Measurements from ENCODE around the gene SRSF7. TPM values are rescaled to one million over a fixed set of nuclear protein-coding genes. Genes with fewer than 3 reads are reported as not detected.
A peak's percentile ranks its signal among the peaks of the same experiment; 100 is the strongest.

Gene SRSF7
- total RNA-seq, 4 donors from 2014 or later: 21.5 to 51.4 (median 34.1) TPM

- peaks cover 0 to 5% of the 10 kb centered on the region in 2 donors for H3K36me3 ChIP-seq
- H3K4me3 ChIP-seq: no peak overlapping the region
- peak; percentile 79 to 90 for DNase-seq
- in situ Hi-C loops (cut with MboI; ENCODE audit: low sequenced_read_pairs in 4 of 4): no loop called here
- no peaks in the 10 kb centered on the region for H3K9me3 ChIP-seq
- peak overlapping the region; percentile 76 to 90 (median 88) for H3K27ac ChIP-seq
- peak; percentile 85 to 88 for ATAC-seq
- H3K27me3 ChIP-seq: no peaks in the 10 kb centered on the region
- TF ChIP-seq POLR2A (IDR thresholded peaks at IDR 0.05) (no peak), CTCF (IDR thresholded peaks at IDR 0.05 in 4 of 5, conservative IDR thresholded peaks at IDR 0.05 in 1 of 5) (no peak)
- peaks cover 29 to 32% of the 10 kb centered on the region in 2 donors for H3K4me1 ChIP-seq
- intact Hi-C loops (cut with DNase I; ENCODE audit: low total_unique reads): loop anchor here (2.0 to 10.0 kb wide), 6 partner anchors 28 to 408 kb away; partner anchors contain the start of genes ATL2, GALM, HNRNPLL and SRSF7
Measured at GRCh38 chr2:38723173-38723572, 28.0 kb downstream of the SRSF7 start.

- DNase-seq: peak; percentile 18 to 75
- H3K4me1 ChIP-seq: peaks cover 29 to 32% of the 10 kb centered on the region in 2 donors
- in situ Hi-C loops (cut with MboI; ENCODE audit: low sequenced_read_pairs in 4 of 4) (no loop called here), intact Hi-C loops (cut with DNase I; ENCODE audit: low total_unique reads) (loop anchor here (2.0 to 10.0 kb wide), 6 partner anchors 28 to 408 kb away; partner anchors contain the start of genes ATL2, GALM, HNRNPLL and SRSF7)
- TF ChIP-seq POLR2A (IDR thresholded peaks at IDR 0.05): no peak
- no peak for TF ChIP-seq CTCF (IDR thresholded peaks at IDR 0.05 in 4 of 5, conservative IDR thresholded peaks at IDR 0.05 in 1 of 5)
- H3K27ac ChIP-seq: peak overlapping the region; percentile 76 to 90 (median 88)
- no peaks in the 10 kb centered on the region for H3K9me3 ChIP-seq
- H3K36me3 ChIP-seq: peaks cover 0 to 5% of the 10 kb centered on the region in 2 donors
- no peaks in the 10 kb centered on the region for H3K27me3 ChIP-seq
- ATAC-seq: peak; percentile 6 to 62
- no peak overlapping the region for H3K4me3 ChIP-seq
Measured at GRCh38 chr2:38722271-38723061, 28.7 kb downstream of the SRSF7 start.

GRCh38 chr2:38720613-38721241, 30.4 kb downstream of the SRSF7 start:
- Histone ChIP-seq H3K27ac (peak overlapping the region; percentile 76 to 90 (median 88)), H3K4me3 (no peak overlapping the region), H3K4me1 (peaks cover 29 to 32% of the 10 kb centered on the region in 2 donors), H3K36me3 (peaks cover 0 to 5% of the 10 kb centered on the region in 2 donors), H3K27me3 (no peaks in the 10 kb centered on the region), H3K9me3 (no peaks in the 10 kb centered on the region)
- intact Hi-C loops (cut with DNase I; ENCODE audit: low total_unique reads) (loop anchor here (5.0 to 10.0 kb wide), 3 partner anchors 53 to 406 kb away; partner anchors contain the start of genes GALM and HNRNPLL), in situ Hi-C loops (cut with MboI; ENCODE audit: low sequenced_read_pairs in 4 of 4) (no loop called here)
- DNase-seq: peak; percentile 79 to 88
- peak; percentile 76 to 91 for ATAC-seq
- TF ChIP-seq POLR2A (IDR thresholded peaks at IDR 0.05) (no peak), CTCF (IDR thresholded peaks at IDR 0.05 in 4 of 5, conservative IDR thresholded peaks at IDR 0.05 in 1 of 5) (no peak)

GRCh38 chr2:38719706-38720105, 31.5 kb downstream of the SRSF7 start:
- H3K4me3 ChIP-seq: no peak overlapping the region
- ATAC-seq (no peak), DNase-seq (no peak)
- peaks cover 29 to 32% of the 10 kb centered on the region in 2 donors for H3K4me1 ChIP-seq
- peaks cover 0 to 5% of the 10 kb centered on the region in 2 donors for H3K36me3 ChIP-seq
- H3K27ac ChIP-seq: peak overlapping the region; percentile 76 to 90 (median 88)
- H3K27me3 ChIP-seq: no peaks in the 10 kb centered on the region
- in situ Hi-C loops (cut with MboI; ENCODE audit: low sequenced_read_pairs in 4 of 4): no loop called here
- no peaks in the 10 kb centered on the region for H3K9me3 ChIP-seq
- intact Hi-C loops (cut with DNase I; ENCODE audit: low total_unique reads): loop anchor here (5.0 to 10.0 kb wide), 3 partner anchors 52 to 405 kb away; partner anchors contain the start of genes GALM and HNRNPLL
- TF ChIP-seq CTCF (IDR thresholded peaks at IDR 0.05 in 4 of 5, conservative IDR thresholded peaks at IDR 0.05 in 1 of 5) (no peak), POLR2A (IDR thresholded peaks at IDR 0.05) (no peak)
